Measurements from ENCODE around the gene TCF19. TPM values are rescaled to one million over a fixed set of nuclear protein-coding genes. Genes with fewer than 3 reads are reported as not detected.
A peak's percentile ranks its signal among the peaks of the same experiment; 100 is the strongest.
"Not testable (repeated sequence)": the region's sequence is repeated elsewhere in the genome, so short reads cannot be mapped to it uniquely, and the experiment has no call there.

The TCF19 gene
- total RNA-seq, 3 donors from 2014 or later: 5.3 to 13.2 (median 7.3) TPM

DNA sequence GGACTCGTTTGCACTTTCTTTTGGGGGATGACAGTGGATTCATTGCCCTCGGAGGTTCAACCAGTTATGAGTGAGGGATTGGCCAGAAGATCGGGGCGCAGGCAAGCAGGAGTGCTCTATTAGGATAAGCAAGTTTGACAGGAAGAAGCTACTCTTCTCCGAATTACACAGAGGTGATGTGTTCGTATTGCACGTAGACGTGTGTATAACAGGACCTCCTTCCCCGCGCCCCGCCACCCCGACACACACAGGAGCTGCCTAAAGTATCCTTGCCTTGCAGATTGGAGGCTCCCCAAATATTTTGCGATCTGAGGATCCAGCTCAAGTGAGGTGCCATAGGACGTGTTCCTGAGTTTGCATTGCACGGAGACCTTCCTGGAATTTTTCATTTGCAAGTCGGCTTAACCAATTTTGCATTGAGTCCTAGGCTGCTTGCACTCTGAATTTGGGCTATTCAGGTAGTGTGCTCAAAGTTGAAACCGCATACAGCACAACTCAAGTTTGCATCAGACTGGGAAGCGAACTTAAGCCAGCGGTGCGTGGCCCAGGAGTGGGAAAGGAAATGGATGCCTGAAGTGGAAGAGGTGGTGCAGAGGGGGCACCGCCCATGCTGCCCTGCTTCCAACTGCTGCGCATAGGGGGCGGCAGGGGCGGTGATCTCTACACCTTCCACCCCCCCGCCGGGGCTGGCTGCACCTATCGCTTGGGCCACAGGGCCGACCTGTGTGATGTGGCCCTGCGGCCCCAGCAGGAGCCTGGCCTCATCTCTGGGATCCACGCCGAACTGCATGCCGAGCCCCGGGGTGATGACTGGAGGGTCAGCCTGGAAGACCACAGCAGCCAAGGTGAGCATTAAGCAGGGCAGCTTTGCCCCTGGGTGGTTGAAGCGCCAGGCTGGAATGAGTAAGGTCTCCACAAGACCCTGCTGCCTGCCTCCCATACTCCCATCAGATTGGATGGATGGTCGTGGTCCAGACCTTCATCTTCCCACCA, 770 bp downstream of the TCF19 start:
- Histone ChIP-seq H3K36me3 (ENCODE audit: low read depth) (no peaks in the 10 kb centered on the region), H3K9me3 (no peaks in the 10 kb centered on the region), H3K4me3 (peak overlapping the region; percentile 3), H3K4me1 (ENCODE audit: low read depth) (peaks cover 17% of the 10 kb centered on the region)
- ATAC-seq (peak; percentile 4), DNase-seq (peak in 1 of 3 donors; percentile 68)
- TF ChIP-seq, protein P1, sequence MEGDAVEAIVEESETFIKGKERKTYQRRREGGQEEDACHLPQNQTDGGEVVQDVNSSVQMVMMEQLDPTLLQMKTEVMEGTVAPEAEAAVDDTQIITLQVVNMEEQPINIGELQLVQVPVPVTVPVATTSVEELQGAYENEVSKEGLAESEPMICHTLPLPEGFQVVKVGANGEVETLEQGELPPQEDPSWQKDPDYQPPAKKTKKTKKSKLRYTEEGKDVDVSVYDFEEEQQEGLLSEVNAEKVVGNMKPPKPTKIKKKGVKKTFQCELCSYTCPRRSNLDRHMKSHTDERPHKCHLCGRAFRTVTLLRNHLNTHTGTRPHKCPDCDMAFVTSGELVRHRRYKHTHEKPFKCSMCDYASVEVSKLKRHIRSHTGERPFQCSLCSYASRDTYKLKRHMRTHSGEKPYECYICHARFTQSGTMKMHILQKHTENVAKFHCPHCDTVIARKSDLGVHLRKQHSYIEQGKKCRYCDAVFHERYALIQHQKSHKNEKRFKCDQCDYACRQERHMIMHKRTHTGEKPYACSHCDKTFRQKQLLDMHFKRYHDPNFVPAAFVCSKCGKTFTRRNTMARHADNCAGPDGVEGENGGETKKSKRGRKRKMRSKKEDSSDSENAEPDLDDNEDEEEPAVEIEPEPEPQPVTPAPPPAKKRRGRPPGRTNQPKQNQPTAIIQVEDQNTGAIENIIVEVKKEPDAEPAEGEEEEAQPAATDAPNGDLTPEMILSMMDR (IDR thresholded peaks at IDR 0.05): no peak
- intact Hi-C loops (cut with DNase I, micrococcal nuclease): no loop called here

DNA sequence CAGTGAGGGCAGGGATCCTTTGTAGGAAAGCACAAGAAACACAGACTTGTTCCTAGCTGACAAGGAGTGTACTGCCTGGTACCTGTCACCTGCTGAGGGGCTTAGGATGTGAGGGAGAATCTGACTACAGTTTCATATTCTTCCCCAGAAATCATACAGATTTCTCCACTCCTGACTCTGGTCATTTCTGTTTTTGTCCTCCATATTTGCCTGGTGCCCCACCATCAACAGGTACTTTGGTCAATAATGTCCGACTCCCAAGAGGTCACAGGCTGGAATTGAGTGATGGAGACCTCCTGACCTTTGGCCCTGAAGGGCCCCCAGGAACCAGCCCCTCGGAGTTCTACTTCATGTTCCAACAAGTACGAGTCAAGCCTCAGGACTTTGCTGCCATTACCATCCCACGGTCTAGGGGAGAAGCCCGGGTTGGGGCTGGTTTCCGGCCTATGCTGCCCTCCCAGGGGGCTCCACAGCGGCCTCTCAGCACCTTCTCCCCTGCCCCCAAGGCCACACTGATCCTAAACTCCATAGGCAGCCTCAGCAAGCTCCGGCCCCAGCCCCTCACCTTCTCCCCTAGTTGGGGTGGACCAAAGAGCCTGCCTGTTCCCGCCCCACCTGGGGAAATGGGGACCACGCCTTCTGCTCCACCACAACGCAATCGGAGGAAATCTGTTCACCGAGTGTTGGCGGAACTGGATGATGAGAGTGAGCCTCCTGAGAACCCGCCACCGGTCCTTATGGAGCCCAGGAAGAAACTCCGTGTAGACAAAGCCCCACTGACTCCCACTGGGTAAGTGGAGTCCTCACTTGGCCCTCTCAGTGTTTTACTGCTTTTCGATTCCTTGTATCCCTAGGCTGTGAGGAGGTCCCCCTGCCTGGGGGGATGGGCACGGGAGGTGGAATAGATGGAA, 3.1 kb downstream of the TCF19 start:
- TF ChIP-seq, protein P1 (IDR thresholded peaks at IDR 0.05): no peak
- intact Hi-C loops (cut with DNase I, micrococcal nuclease): no loop called here
- Histone ChIP-seq H3K36me3 (ENCODE audit: low read depth) (no peaks in the 10 kb centered on the region), H3K9me3 (no peaks in the 10 kb centered on the region), H3K4me3 (no peak overlapping the region), H3K4me1 (ENCODE audit: low read depth) (peaks cover 17% of the 10 kb centered on the region)
- DNase-seq (no peak), ATAC-seq (no peak)

DNA sequence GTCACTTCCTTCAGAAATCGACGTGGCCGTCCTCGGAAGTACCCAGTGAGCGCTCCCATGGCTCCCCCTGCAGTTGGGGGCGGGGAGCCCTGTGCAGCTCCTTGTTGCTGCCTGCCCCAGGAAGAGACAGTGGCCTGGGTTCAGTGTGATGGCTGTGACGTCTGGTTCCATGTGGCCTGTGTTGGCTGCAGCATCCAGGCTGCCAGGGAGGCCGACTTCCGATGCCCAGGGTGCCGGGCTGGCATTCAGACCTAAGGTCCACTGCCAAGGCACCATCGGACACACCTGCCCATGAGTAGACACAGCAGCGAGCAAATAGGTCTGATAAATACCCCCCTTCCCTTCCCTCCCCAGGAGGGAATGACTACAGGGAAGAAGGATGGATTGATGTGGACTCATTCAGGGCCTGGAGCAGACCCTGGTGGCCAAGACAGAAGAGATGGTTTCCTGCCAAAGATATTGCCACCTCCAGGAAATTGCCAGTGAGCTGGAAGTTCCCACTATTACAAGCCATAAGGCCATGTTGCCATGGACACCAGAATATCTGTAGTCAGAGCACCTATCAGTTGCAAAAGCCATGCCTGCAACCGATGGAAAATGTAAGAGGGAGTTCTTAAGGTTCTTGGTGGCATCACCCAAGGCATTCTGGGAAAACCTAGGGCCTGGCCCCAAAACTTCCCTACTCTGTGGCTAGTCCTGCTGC, 4.2 kb downstream of the TCF19 start:
- DNase-seq: no peak
- Histone ChIP-seq H3K9me3 (no peaks in the 10 kb centered on the region), H3K4me3 (no peak overlapping the region), H3K36me3 (ENCODE audit: low read depth) (no peaks in the 10 kb centered on the region), H3K4me1 (ENCODE audit: low read depth) (peaks cover 12% of the 10 kb centered on the region)
- intact Hi-C loops (cut with DNase I, micrococcal nuclease): no loop called here
- ATAC-seq: no peak
- TF ChIP-seq, protein P1 (IDR thresholded peaks at IDR 0.05): no peak

DNA sequence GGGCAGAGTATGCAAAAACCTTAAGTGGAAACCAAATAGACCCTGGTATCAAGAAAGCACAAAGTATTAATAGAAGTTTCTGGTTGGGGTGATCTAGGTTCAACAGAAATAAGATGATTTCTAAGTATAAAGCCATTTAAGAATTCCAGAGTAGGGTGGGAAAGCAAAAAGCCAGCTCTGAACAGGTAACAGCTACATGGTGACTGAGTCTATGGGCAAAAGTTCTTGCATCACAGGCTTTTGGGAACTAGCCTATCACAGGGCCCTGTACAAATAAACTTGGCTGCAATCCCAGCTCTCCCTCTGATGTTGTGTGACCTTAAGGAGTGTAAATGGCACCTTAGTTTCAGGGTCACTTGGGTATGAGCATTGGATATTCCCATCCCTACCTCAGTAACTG, 5.5 kb downstream of the TCF19 start:
- TF ChIP-seq, protein P1 (IDR thresholded peaks at IDR 0.05): no peak
- DNase-seq (no peak), ATAC-seq (no peak)
- no peaks in the 10 kb centered on the region for H3K9me3 ChIP-seq
- no peaks in the 10 kb centered on the region for H3K36me3 ChIP-seq (ENCODE audit: low read depth)
- intact Hi-C loops (cut with DNase I, micrococcal nuclease): no loop called here
- H3K4me1 ChIP-seq (ENCODE audit: low read depth): peaks cover 9% of the 10 kb centered on the region
- H3K4me3 ChIP-seq: no peak overlapping the region

DNA sequence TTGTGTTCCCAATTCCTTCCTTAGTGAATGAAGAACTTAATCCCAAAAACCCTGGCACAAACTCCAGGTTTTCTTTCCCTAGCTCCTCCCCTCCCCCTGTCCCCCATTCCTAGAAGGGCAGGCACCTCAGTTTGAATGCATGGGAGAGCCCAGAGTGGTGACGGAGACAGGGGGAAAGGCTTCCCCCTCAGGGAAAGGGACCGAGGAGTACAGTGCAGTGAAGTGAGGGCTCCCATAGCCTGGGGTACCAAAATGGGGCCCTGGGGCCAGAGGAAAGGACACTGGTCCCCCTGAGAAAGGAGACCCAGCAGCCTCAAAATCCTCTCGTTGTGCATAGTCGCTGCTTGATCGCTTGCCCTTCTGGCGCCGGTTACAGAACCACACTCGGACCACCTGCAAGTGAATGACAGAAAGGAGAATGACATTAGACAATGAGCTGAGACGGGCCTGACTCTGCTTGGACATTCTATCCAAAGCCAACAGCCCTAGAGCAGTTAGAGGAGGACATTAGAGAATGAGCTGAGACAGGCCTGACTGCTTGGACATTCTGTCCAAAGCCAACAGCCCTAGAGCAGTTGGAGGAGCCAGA, 6.2 kb downstream of the TCF19 start:
- H3K36me3 ChIP-seq (ENCODE audit: low read depth); DNase-seq; ATAC-seq; intact Hi-C loops (cut with DNase I, micrococcal nuclease); H3K4me3 ChIP-seq; H3K4me1 ChIP-seq (ENCODE audit: low read depth); H3K9me3 ChIP-seq: not testable (repeated sequence)

DNA sequence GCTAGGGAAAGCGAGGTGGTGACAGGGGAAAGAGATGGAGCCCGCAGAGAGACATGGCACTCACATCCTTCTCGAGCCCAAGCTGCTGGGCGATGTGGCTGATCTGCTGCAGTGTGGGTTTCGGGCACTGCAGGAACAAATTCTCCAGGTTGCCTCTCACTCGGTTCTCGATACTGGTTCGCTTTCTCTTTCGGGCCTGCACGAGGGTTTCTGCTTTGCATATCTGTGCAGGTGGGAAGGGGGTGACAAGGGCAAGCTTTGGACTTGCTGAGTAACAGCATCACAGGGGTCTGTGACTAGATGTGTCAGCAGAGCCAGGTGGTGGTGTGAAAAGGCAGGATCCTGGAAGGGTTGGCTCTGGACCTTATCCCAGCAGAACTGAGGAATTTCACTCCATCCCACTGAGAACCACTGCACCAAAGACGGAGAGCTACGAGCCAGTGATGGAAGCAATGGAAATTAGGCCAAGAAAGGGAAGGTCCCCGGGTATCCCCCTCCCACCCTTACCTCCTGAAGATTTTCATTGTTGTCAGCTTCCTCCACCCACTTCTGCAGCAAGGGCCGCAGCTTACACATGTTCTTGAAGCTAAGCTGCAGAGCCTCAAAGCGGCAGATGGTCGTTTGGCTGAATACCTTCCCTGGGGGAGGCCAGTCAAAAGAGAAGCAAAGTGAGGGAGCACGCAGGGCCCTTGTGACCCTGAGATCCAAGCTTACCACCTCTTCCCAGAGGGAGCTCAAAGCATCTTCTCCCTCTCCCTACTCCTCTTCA, 6.9 kb downstream of the TCF19 start:
- DNase-seq; intact Hi-C loops (cut with DNase I, micrococcal nuclease); H3K9me3 ChIP-seq; H3K4me3 ChIP-seq; H3K36me3 ChIP-seq (ENCODE audit: low read depth); H3K4me1 ChIP-seq (ENCODE audit: low read depth): not testable (repeated sequence)
- peak; percentile 26 for ATAC-seq

Data from mucosa of descending colon (tissue), 3 donors.